Astrocyte (in vitro differentiated cells and primary cell): Measurements from ENCODE around the gene HACE1. TPM values are rescaled to one million over a fixed set of nuclear protein-coding genes. Genes with fewer than 3 reads are reported as not detected.

Source experiments
- DNase-seq: peaks from one replicate; pipeline ENCODE4 v3.0.0-alpha.2; 2010; ENCODE audit warnings: low read depth
- FAIRE-seq: peaks from 2 replicates; lab custom pipeline; 2011; peaks lifted over from hg19 to GRCh38; lab: Jason Lieb, UNC
- H2AFZ ChIP-seq: 2 replicates; pipeline ENCODE4 v1.6.0; 2012; ENCODE audit warnings: low read depth, low read length, inconsistent platforms
- H3K27ac ChIP-seq: 2 replicates; pipeline ENCODE4 v1.5.1; 2011; ENCODE audit warnings: low read depth, low read length, inconsistent platforms
- H3K27me3 ChIP-seq: 2 replicates; pipeline ENCODE4 v1.6.0; 2011; ENCODE audit warnings: low read length, inconsistent platforms; ENCODE audit not compliant: insufficient read depth
- H3K36me3 ChIP-seq: 2 replicates; pipeline ENCODE4 v1.5.1; 2011; ENCODE audit warnings: low read length, inconsistent platforms; ENCODE audit not compliant: insufficient read depth
- H3K4me1 ChIP-seq: 2 replicates; pipeline ENCODE4 v1.5.1; 2011; ENCODE audit warnings: low read length, inconsistent platforms; ENCODE audit not compliant: insufficient read depth
- H3K4me2 ChIP-seq: 2 replicates; pipeline ENCODE4 v1.6.0; 2012; ENCODE audit warnings: low read length, inconsistent platforms
- H3K4me3 ChIP-seq: 2 replicates; pipeline ENCODE4 v1.5.1; 2011; ENCODE audit warnings: low read depth, mild to moderate bottlenecking, low read length, inconsistent platforms; ENCODE audit not compliant: insufficient read depth
- H3K79me2 ChIP-seq: 2 replicates; pipeline ENCODE4 v1.6.0; 2012; ENCODE audit warnings: mild to moderate bottlenecking, low read length, inconsistent platforms; ENCODE audit not compliant: insufficient read depth
- H3K9ac ChIP-seq: 2 replicates; pipeline ENCODE4 v1.6.0; 2012; ENCODE audit warnings: mild to moderate bottlenecking, low read length, inconsistent platforms
- H3K9me3 ChIP-seq: 2 replicates; pipeline ENCODE4 v1.5.1; 2012; ENCODE audit warnings: low read depth, mild to moderate bottlenecking, low read length, inconsistent platforms; ENCODE audit not compliant: insufficient read depth
- H4K20me1 ChIP-seq: 2 replicates; pipeline ENCODE4 v1.6.0; 2012; ENCODE audit warnings: low read length, inconsistent platforms; ENCODE audit not compliant: insufficient read depth
- H3K27ac Mint-ChIP-seq: one replicate; pipeline ENCODE4 v1.8.0; 2021; ENCODE audit warnings: mild to moderate bottlenecking, mixed read lengths; ENCODE audit not compliant: unreplicated experiment
- H3K27me3 Mint-ChIP-seq: one replicate; pipeline ENCODE4 v1.8.0; 2021; ENCODE audit warnings: low read depth, mixed read lengths; ENCODE audit not compliant: unreplicated experiment
- H3K36me3 Mint-ChIP-seq: one replicate; pipeline ENCODE4 v1.8.0; 2021; ENCODE audit warnings: low read depth, mixed read lengths; ENCODE audit not compliant: unreplicated experiment
- H3K4me1 Mint-ChIP-seq: one replicate; pipeline ENCODE4 v1.8.0; 2021; ENCODE audit warnings: low read depth, mixed read lengths; ENCODE audit not compliant: unreplicated experiment
- H3K4me3 Mint-ChIP-seq: one replicate; pipeline ENCODE4 v1.8.0; 2021; ENCODE audit warnings: mild to moderate bottlenecking, moderate library complexity, mixed read lengths; ENCODE audit not compliant: unreplicated experiment
- H3K9me3 Mint-ChIP-seq: one replicate; pipeline ENCODE4 v1.8.0; 2021; ENCODE audit warnings: mild to moderate bottlenecking, mixed read lengths; ENCODE audit not compliant: unreplicated experiment
- CTCF ChIP-seq: IDR thresholded peaks from 2 replicates; pipeline ENCODE4 v1.5.1; 2011; ENCODE audit warnings: low read depth, mild to moderate bottlenecking, inconsistent platforms, low read length, moderate library complexity; ENCODE audit not compliant: insufficient read depth
- EZH2 ChIP-seq: IDR thresholded peaks from 2 replicates; pipeline ENCODE4 v1.6.1; 2012; ENCODE audit warnings: mild to moderate bottlenecking, low read length, inconsistent platforms; ENCODE audit not compliant: insufficient read depth
- total RNA-seq: library from RNA; stranded (reverse); gene quantifications from 2 replicates; pipeline ENCODE4 v1.2.1, GENCODE V29; 2021

The HACE1 gene
- total RNA-seq, 1 donor from 2014 or later: 13.8 TPM

GRCh38 chr6:104884867-104885517, 25.3 kb upstream of the HACE1 start:
- Mint-ChIP-seq H3K36me3 (no peaks in the 10 kb centered on the region), H3K9me3 (peaks cover 8% of the 10 kb centered on the region), H3K4me1 (no peaks in the 10 kb centered on the region), H3K27ac (no peak overlapping the region), H3K4me3 (no peak overlapping the region), H3K27me3 (peaks cover 6% of the 10 kb centered on the region)
- TF ChIP-seq EZH2: no peak
- TF ChIP-seq CTCF: no peak
- FAIRE-seq: no peak
- H3K4me3 ChIP-seq: no peak overlapping the region
- DNase-seq: no peak
- no peaks in the 10 kb centered on the region for H4K20me1 ChIP-seq
- H3K4me2 ChIP-seq: no peak overlapping the region
- H3K4me1 ChIP-seq: no peaks in the 10 kb centered on the region
- H3K27me3 ChIP-seq: peaks cover 3% of the 10 kb centered on the region
- no peak overlapping the region for H3K27ac ChIP-seq
- no peak overlapping the region for H2AFZ ChIP-seq
- H3K79me2 ChIP-seq: no peaks in the 10 kb centered on the region
- H3K9ac ChIP-seq: no peak overlapping the region
- H3K36me3 ChIP-seq: no peaks in the 10 kb centered on the region
- peaks cover 4% of the 10 kb centered on the region for H3K9me3 ChIP-seq

GRCh38 chr6:104881964-104882668, 22.4 kb upstream of the HACE1 start:
- Mint-ChIP-seq H3K27ac (no peak overlapping the region), H3K4me1 (no peaks in the 10 kb centered on the region), H3K27me3 (peaks cover 6% of the 10 kb centered on the region), H3K36me3 (no peaks in the 10 kb centered on the region), H3K4me3 (no peak overlapping the region), H3K9me3 (no peaks in the 10 kb centered on the region)
- H3K4me1 ChIP-seq: no peaks in the 10 kb centered on the region
- H3K36me3 ChIP-seq: no peaks in the 10 kb centered on the region
- no peak overlapping the region for H3K4me3 ChIP-seq
- H3K4me2 ChIP-seq: no peak overlapping the region
- FAIRE-seq (no peak), DNase-seq (no peak)
- no peak overlapping the region for H3K27ac ChIP-seq
- H3K9ac ChIP-seq: no peak overlapping the region
- peaks cover 5% of the 10 kb centered on the region for H3K27me3 ChIP-seq
- no peaks in the 10 kb centered on the region for H3K79me2 ChIP-seq
- TF ChIP-seq CTCF: no peak
- H2AFZ ChIP-seq: no peak overlapping the region
- H3K9me3 ChIP-seq: no peaks in the 10 kb centered on the region
- H4K20me1 ChIP-seq: no peaks in the 10 kb centered on the region

GRCh38 chr6:104862456-104862855, 2.7 kb upstream of the HACE1 start:
- H3K27ac Mint-ChIP-seq: no peak overlapping the region

More at GRCh38 chr6:104862456-104862855, 2.7 kb upstream of the HACE1 start:
- Histone ChIP-seq H3K79me2 (peaks cover 16% of the 10 kb centered on the region), H3K27ac (no peak overlapping the region), H2AFZ (no peak overlapping the region), H3K4me2 (no peak overlapping the region), H3K4me3 (no peak overlapping the region), H3K9ac (no peak overlapping the region), H4K20me1 (no peaks in the 10 kb centered on the region), H3K36me3 (no peaks in the 10 kb centered on the region), H3K4me1 (peaks cover 5% of the 10 kb centered on the region), H3K27me3 (no peaks in the 10 kb centered on the region), H3K9me3 (no peaks in the 10 kb centered on the region)
- DNase-seq (peak; percentile 51), FAIRE-seq (no peak)
- peaks cover 2% of the 10 kb centered on the region for H3K27me3 Mint-ChIP-seq
- no peak for TF ChIP-seq CTCF
- no peak for TF ChIP-seq EZH2
- peaks cover 6% of the 10 kb centered on the region for H3K4me1 Mint-ChIP-seq
- no peaks in the 10 kb centered on the region for H3K9me3 Mint-ChIP-seq
- H3K36me3 Mint-ChIP-seq: no peaks in the 10 kb centered on the region
- no peak overlapping the region for H3K4me3 Mint-ChIP-seq
